GM12878 (cell line): ENCODE data around the gene BMPR1B. TPM values are rescaled to one million over a fixed set of nuclear protein-coding genes. Genes with fewer than 3 reads are reported as not detected.
"Not testable (repeated sequence)": the region's sequence is repeated elsewhere in the genome, so short reads cannot be mapped to it uniquely, and the experiment has no call there.

Source experiments
- ATAC-seq: fragments of 200-7000 bp; cut with Tn5 transposase; 3 replicates; pipeline ENCODE4 v1.9.1; 2020; ENCODE audit warnings: mild to moderate bottlenecking, moderate library complexity
- BruUV-seq: library from RNA; stranded (reverse); fragments of 400-500 nt; replicated peaks from 2 replicates; lab custom pipeline; 2021; lab: Mats Ljungman, UMichigan
- CTCF ChIA-PET: fragments of 300-600 bp; sonication (Branson Sonifier 250); formaldehyde crosslinking; extraction: SDS; loops from one replicate; lab custom pipeline; 2021; ENCODE audit warnings: inconsistent platforms; lab: Yijun Ruan, JAX
- POLR2A ChIA-PET: fragments of 350-600 bp; formaldehyde crosslinking; extraction: SDS; loops from one replicate; lab custom pipeline; 2021; ENCODE audit warnings: inconsistent platforms; lab: Charles Lee
- RAD21 ChIA-PET: fragments of 300-600 bp; sonication (Branson Sonifier 250); formaldehyde crosslinking; loops from one replicate; lab custom pipeline; 2023; ENCODE audit warnings: antibody characterized with exemption; ENCODE audit not compliant: unreplicated experiment; lab: Charles Lee
- SMC1A ChIA-PET: fragments of 300-600 bp; sonication (Branson Sonifier 250); formaldehyde crosslinking; loops from one replicate; lab custom pipeline; 2023; ENCODE audit not compliant: unreplicated experiment, uncharacterized antibody; lab: Charles Lee
- DNase-seq: peaks from one replicate; pipeline ENCODE4 v3.0.0-alpha.2; 2011; ENCODE audit warnings: low read depth, low spot score
- FAIRE-seq: peaks from 3 replicates; lab custom pipeline; 2011; peaks lifted over from hg19 to GRCh38; lab: Jason Lieb, UNC
- H2AFZ ChIP-seq: 2 replicates; pipeline ENCODE4 v1.6.0; 2011; ENCODE audit warnings: low read depth, low read length, control low read depth; ENCODE audit not compliant: control insufficient read depth
- H3K27ac ChIP-seq: 2 replicates; pipeline ENCODE4 v1.5.1; 2011; ENCODE audit warnings: control low read depth; ENCODE audit not compliant: control insufficient read depth, insufficient read depth
- H3K27me3 ChIP-seq, 2 experiments: replicated peaks in 1 of 2; 2 replicates each; pipeline versions ENCODE4 v1.6.0 to v1.6.1; 2011; ENCODE audit warnings: low read length in 1 of 2; ENCODE audit not compliant: control insufficient read depth in 2 of 2, insufficient read depth in 2 of 2
- H3K36me3 ChIP-seq, 2 experiments: 2 replicates each; pipeline ENCODE4 v1.5.1; 2011; ENCODE audit warnings: low read length in 1 of 2; ENCODE audit not compliant: control insufficient read depth in 2 of 2, insufficient read depth in 2 of 2
- H3K4me1 ChIP-seq: 2 replicates; pipeline ENCODE4 v1.6.1; 2011; ENCODE audit warnings: mild to moderate bottlenecking, low read length, moderate library complexity, mixed read lengths; ENCODE audit not compliant: control insufficient read depth, insufficient read depth
- H3K4me2 ChIP-seq: 2 replicates; pipeline ENCODE4 v1.6.0; 2011; ENCODE audit warnings: control low read depth; ENCODE audit not compliant: control insufficient read depth, insufficient read depth
- H3K4me3 ChIP-seq: fragments of 200-600 bp; sonication (generic); 2 replicates; pipeline ENCODE4 v1.5.1; 2016
- H3K79me2 ChIP-seq: 2 replicates; pipeline ENCODE4 v1.6.0; 2011; ENCODE audit warnings: low read length; ENCODE audit not compliant: control insufficient read depth, insufficient read depth
- H3K9ac ChIP-seq: 2 replicates; pipeline ENCODE4 v1.8.0; 2011; ENCODE audit warnings: low read length, control low read depth, mixed read lengths; ENCODE audit not compliant: control insufficient read depth, insufficient read depth
- H3K9me3 ChIP-seq: replicated peaks from 3 replicates; pipeline ENCODE4 v1.5.1; 2011; ENCODE audit warnings: mild to moderate bottlenecking, low read length; ENCODE audit not compliant: control insufficient read depth, insufficient read depth
- H4K20me1 ChIP-seq: 2 replicates; pipeline ENCODE4 v1.6.0; 2011; ENCODE audit not compliant: control insufficient read depth, insufficient read depth
- BHLHE40 ChIP-seq, 2 experiments: fragments of 450-650 bp in 1 of 2; IDR thresholded peaks; 2 replicates each; pipeline ENCODE4 v1.6.1; 2011 to 2017; ENCODE audit warnings: low read depth in 2 of 2, borderline replicate concordance in 1 of 2, improper control_type of control experiment in 1 of 2, low read length in 1 of 2, mild to moderate bottlenecking in 1 of 2
- WGBS: methylation state at CpG from one replicate; pipeline ENCODE4 v1.1.6; 2016; ENCODE audit warnings: low lambda C conversion rate; ENCODE audit not compliant: insufficient replicate concordance, insufficient coverage; ENCODE audit errors: missing lambda C conversion rate; 5-methylcytosine and 5-hydroxymethylcytosine counted together
- in situ Hi-C: fragments of 300-500 bp; cut with MboI; formaldehyde crosslinking; loops from 9 replicates; pipeline ENCODE4 v1.14.3; 2018; ENCODE audit warnings: mixed read lengths
- intact Hi-C: fragments of 100-400 bp; cut with micrococcal nuclease; formaldehyde crosslinking; loops from one replicate; pipeline ENCODE4 v1.14.2; 2022; ENCODE audit not compliant: unreplicated experiment
- polyA plus RNA-seq, 11 experiments: library from polyadenylated mRNA; depleted of rRNA in 4 of 11; unstranded in 6 of 11; stranded (reverse) in 5 of 11; fragments of >200 nt; fragmentation: Nextera tagmentation in 4 of 11; fragmentation: Illumina TruSeq in 1 of 11; extraction: Ambion mirVana in 4 of 11; extraction: Trizol in 1 of 11; gene quantifications; 1 replicate in 1 of 11; 2 replicates in 10 of 11; pipeline versions ENCODE4 v1.2.1 to v1.2.3, GENCODE V29; 2011 to 2016; ENCODE audit warnings: inconsistent platforms in 2 of 11, missing spikeins in 2 of 11, low read depth in 1 of 11
- total RNA-seq, 4 experiments: library from RNA; depleted of rRNA in 3 of 4; stranded (reverse); fragments of >200 nt in 3 of 4; fragmentation: Illumina TruSeq in 1 of 4; extraction: Trizol in 1 of 4; gene quantifications; 2 replicates each; pipeline versions ENCODE4 v1.2.1 to v1.2.3, GENCODE V29; 2013 to 2021

Gene BMPR1B
- total and polyA plus RNA-seq, 10 of the 15 experiments (the other 5 are each of a cell fraction or from before 2014, with no cell fraction given): not detected

GRCh38 chr4:94841166-94841863, 83.6 kb downstream of the BMPR1B start:
- ATAC-seq, CTCF ChIA-PET: not testable (repeated sequence)

GRCh38 chr4:94841864-94842221, 84.1 kb downstream of the BMPR1B start:
- no peaks in the 10 kb centered on the region for H3K79me2 ChIP-seq
- ATAC-seq: no peak
- intact Hi-C loops (no loop called here), in situ Hi-C loops (no loop called here)
- ChIA-PET RAD21 (no interaction called here), POLR2A (no interaction called here), SMC1A (no interaction called here), CTCF (no interaction called here)
- H4K20me1 ChIP-seq: no peaks in the 10 kb centered on the region
- no TSS peak for BruUV-seq
- 0% methylated on average over 3 of the region's 3 CpGs for WGBS
- H3K27me3 ChIP-seq: no peaks in the 10 kb centered on the region
- no peak overlapping the region for H3K4me3 ChIP-seq
- H3K27ac ChIP-seq: no peak overlapping the region
- no peak for FAIRE-seq
- no peak for DNase-seq
- H3K9me3 ChIP-seq: no peaks in the 10 kb centered on the region
- no peak for TF ChIP-seq BHLHE40 (IDR thresholded peaks at IDR 0.05; ENCODE audit: borderline replicate concordance in 1 of 2, low read depth in 2 of 2, low read length in 1 of 2)
- H3K9ac ChIP-seq: no peak overlapping the region
- H3K4me2 ChIP-seq: no peak overlapping the region
- H2AFZ ChIP-seq: no peak overlapping the region
- H3K36me3 ChIP-seq: no peaks in the 10 kb centered on the region
- no peaks in the 10 kb centered on the region for H3K4me1 ChIP-seq

More at GRCh38 chr4:94841166-94841863, 83.6 kb downstream of the BMPR1B start:
- H3K36me3 ChIP-seq, H3K4me1 ChIP-seq, FAIRE-seq, BruUV-seq, RAD21 ChIA-PET, H3K27me3 ChIP-seq, H3K27ac ChIP-seq, H3K4me2 ChIP-seq, H3K79me2 ChIP-seq, POLR2A ChIA-PET, DNase-seq, in situ Hi-C loops, H3K4me3 ChIP-seq, H4K20me1 ChIP-seq, H2AFZ ChIP-seq, H3K9ac ChIP-seq, intact Hi-C loops, SMC1A ChIA-PET, H3K9me3 ChIP-seq: not testable (repeated sequence)
- WGBS: 66% methylated on average over 25 of the region's 29 CpGs
